ENCODE data around the gene AFAP1L2.
"Not testable (repeated sequence)": the region's sequence is repeated elsewhere in the genome, so short reads cannot be mapped to it uniquely, and the experiment has no call there.

AFAP1L2 gene

GRCh38 chr10:114336823-114337509, 67.3 kb downstream of the AFAP1L2 start:
- no peak for DNase-seq (ENCODE audit: low read depth)

DNA sequence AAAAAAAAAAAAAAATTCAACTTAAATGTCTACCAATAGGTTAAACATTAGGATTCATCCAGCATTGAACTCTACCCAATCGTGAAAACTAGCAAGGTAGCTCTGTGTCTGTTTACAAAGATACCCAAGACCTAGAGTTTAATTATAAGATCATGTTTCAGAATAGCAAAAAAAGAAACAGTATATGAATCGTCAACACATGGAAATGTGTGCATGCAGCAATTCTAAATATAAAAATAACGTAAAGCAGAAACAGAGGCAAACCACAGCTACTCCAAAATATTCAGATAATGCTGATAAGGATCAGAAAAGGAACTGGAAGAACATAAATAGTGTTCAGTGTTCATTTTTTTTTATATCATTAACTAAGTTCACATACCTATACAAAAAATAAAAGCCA, 68.7 kb downstream of the AFAP1L2 start:
- DNase-seq (ENCODE audit: low read depth) = no peak

GRCh38 chr10:114334301-114334700, 70.0 kb downstream of the AFAP1L2 start:
- no peak for DNase-seq (ENCODE audit: low read depth)

DNA sequence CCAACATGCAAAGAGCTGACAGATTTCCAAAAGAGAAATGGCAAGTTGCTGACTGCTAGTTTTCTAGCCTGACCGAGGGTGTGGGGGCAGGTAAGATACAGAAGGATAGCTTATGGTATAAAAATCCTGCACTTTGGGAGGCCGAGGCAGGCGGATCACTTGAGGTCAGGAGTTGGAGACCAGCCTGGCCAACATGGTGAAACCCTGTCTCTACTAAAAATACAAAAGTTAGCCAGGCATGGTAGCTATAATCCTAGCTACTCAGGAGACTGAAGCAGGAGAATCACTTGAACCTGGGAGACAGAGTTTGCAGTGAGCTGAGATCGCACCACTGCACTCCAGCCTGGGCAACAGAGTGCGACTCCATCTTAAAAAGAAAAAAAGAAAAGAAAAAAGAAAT, 70.9 kb downstream of the AFAP1L2 start:
- not testable (repeated sequence) for DNase-seq (ENCODE audit: low read depth)

DNA sequence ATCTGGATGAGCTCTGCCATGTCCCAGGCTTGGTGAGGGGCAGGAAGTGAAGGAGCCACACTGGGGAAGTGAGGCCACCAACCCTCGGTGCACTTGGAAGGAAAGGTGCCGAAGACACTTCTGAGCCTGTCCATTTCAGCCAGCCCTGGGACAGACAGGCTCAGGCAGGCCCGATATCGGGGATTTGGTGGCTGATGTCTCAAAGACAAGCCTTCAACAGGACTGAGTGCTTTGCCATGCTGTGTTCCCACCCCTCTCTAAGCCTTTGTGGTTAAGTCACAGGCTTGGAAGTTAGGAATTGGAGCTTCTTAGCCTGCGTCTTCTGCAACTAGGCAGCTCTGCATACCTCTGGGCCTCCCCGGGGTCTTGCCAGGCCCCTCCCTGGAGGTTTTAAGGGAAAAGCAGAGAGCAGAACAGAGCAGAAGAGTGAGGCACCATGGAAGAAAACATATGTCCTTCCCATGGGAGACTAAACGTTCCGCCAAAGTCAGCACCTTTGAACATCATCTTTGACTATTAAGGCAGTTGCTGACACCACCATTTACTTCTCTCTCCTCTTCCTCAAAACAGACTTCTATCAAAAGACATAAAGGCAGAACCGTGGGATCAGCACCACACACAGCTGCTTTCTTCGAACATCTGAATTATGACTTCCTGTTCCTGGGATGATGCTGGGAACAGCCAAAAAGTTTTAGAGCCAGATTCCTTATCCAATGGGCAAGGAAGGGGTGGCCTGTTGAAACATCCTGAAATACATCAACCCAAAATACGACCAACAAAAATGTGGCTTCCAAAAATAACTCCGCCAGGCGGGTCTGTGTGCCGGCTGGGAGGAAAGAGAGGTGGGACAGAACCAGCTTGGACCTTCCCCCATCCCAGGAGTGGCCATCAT, 71.8 kb downstream of the AFAP1L2 start:
- DNase-seq (ENCODE audit: low read depth) = no peak

DNA sequence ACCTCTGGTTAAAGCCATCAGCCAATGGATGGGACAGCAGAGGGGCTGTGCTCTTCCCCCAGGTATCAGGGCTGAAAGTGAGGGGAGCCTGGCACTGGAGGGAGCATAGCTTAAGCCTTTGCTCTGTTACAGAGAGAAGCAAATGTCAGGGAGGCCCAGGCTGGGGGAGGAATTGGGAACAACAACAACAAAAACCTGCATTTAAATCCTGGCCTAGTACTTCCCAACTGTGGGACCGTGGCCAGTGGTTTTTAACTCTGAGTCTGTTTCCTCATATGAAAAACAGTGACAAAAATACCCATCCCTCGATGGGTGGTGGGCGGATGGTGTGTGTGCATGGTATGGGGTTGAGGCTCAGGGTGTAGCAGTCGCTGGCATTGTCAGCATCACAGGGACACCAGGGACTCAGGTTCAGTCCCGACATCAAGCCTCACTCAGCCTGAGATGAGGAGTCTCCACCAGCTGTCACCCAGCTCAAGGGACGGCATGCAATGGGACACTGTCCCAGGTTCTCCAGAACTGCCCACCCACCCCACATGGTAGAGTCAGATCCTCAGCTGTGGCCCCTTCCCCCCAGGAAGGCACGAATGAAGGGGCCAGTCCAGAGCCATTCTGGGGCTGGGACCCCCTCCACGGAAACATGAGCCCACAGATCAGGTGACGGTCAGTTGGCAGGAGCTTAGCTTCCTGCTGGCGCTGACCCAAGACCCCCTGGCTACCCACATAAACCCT, 74.5 kb downstream of the AFAP1L2 start:
- DNase-seq (ENCODE audit: low read depth) = no peak

- DNase-seq (ENCODE audit: low read depth) = no peak
These were observed 75.4 kb downstream of the AFAP1L2 start for GRCh38 chr10:114328874-114329273.

GRCh38 chr10:114328441-114328812, 75.9 kb downstream of the AFAP1L2 start:
- no peak for DNase-seq (ENCODE audit: low read depth)

DNA sequence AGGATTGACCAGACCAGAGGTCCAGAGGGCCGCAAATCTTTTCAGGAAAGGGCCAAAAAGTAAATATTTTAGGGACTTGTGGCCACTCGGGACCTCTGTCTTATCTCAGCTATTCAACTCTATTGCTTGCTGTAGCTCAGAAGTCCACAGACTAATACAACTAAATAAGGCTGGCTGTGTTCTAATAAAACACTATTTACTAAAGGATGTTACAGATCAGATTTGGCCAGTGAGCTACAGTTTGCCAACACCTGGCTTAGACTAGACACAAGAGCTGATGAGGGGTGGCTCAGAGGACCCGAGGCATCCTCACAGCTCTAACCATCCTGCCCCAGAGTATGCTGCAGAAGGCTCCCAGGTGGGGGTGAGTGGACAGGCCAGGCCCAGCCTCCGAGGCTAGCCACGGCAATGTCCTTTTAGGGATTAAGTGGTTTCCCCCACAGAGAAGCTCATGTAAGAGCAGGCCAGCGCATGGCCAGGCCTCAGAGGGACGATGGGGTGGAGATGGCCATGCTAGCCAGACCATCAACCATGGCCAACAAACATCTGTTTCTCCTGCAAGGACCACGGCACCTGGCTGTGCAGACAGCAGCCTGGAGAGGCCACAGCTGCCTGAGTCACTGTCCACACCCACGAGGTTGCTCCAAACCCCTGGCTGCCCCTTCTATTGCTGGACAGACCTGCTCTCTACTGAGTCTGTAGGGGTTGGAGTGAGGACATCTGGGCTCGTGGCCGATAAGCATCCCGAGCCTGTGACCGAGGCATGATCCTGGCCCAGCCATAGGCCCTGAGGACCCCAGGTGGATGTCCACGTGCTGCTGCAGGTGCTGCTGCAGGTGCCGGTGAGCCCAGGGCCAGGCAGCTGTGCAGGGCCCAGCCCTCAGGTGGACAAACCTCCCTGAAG, 76.5 kb downstream of the AFAP1L2 start:
- no peak for DNase-seq (ENCODE audit: low read depth)

- DNase-seq (ENCODE audit: low read depth) = no peak
These were observed 77.5 kb downstream of the AFAP1L2 start for GRCh38 chr10:114326795-114327194.

DNA sequence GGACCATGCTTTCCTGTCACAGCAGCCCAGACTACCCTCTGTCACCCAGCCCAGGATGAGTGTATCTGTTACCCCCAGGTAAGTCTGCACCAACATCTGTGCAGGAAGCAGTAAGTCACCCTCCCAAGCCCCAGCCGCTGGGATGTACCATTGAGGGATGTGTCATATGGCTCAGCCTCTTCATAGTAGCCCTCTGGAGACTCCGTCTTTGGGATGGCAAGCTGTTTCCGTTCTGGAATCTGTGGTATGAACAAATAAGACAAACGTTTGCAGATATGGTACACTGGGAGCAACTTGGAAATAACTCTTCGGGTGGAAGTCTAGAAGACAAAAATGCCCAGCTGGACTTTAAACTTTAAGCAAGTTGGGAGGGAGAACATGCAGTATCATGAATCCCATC, 81.3 kb downstream of the AFAP1L2 start:
- no peak for DNase-seq (ENCODE audit: low read depth)

DNA sequence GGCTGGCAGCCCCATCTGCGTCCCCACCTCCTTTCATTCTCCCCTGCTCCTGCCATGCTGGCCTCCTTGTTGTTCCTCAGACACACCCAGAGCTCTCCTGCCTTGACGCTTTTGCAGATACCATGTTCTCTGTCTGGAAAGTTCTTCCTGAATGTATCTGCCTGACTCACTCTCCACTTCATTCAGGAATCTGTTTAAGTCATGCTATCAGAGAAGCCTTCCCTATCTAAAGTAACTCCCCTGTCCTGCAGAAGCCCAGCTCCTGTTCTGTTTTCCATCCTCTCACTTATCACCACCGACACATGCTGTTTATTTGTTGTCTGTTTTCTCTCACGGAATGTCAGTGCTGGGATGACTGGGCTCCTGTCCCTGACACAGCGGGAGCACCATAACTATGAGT, 82.0 kb downstream of the AFAP1L2 start:
- no peak for DNase-seq (ENCODE audit: low read depth)

- DNase-seq (ENCODE audit: low read depth) = no peak
These were observed 83.8 kb downstream of the AFAP1L2 start for GRCh38 chr10:114320249-114321116.

DNA sequence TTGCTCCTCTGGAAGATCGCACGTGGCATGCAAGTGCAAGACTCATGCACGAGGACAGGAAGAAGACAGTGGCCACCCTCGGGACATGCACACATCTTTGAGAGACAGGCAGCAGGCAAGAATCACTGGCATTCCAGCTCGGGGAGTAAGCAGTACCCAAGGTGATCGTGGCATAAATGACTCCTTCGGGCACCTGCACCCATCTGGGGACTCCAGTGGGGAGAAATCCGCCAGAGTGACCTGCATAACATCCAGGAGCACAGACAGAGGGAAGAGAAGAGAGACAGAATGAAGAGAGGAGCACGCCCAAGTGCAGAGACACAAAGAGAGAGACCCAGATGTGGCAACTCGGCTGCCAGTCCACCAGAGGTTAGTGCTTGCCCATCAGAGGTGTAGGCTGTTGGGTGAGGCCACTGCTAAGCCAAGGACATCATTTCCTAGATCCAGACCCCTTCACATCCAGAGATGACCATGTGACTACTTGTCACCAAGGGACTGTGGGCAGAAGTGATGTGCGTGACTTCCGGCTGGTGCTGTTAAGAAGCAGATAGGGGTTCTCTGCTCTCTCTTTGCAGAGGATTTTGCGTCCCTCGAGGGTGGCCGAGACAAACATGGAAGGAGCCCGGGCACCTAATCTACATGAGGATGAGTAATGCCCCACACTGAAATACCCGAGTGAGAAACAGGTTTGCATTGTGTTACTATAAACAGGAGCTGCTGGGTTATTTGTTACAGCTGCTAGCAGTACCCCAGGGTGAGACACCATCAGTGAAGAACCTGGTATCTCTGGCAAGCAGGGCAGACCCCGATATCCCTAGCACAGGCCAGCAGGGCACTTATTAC, 84.7 kb downstream of the AFAP1L2 start:
- no peak for DNase-seq (ENCODE audit: low read depth)

- no peak for DNase-seq (ENCODE audit: low read depth)
These were observed 87.6 kb downstream of the AFAP1L2 start for GRCh38 chr10:114316744-114317143.

DNA sequence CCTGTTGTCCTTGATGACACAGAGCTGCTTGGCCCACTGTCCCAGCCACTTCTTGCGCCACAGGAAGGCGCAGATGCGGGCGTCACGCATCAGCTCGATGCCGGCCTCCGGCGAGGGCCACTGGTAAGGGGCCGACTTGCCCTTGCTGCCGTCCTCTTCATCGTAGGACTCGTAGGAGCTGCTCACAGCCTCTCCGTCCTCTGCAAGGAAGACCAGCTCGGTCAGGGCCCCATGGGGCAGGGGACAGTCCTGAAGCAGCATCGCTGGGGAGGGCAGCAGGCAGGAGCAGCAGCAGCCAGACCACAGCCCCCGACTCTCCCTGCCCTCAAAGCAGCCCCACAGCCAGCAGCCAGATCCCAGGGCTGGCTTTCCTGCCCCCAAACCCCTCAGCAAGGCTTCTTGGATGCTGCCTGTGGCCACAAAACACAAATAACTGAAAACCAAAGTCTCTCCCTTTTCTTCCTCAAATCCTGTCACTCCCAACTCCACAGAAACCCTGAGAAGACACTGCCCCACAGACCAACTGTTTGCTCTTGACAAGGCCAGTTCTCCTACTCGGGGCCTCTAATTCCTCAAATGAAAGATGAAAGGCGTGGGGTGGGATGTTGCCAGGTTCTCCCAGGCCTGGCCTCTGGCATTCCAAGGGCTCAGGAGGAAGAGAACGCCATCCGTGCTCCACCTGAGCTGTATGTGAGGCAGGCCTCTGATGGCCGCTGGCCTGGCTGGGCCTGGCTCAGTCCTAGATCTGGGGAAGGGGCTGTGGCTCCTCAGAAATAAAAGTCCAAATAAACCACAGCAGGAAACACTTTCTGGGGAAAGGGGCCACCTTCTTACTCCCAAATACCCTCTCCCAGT, 88.5 kb downstream of the AFAP1L2 start:
- no peak for DNase-seq (ENCODE audit: low read depth)

DNA sequence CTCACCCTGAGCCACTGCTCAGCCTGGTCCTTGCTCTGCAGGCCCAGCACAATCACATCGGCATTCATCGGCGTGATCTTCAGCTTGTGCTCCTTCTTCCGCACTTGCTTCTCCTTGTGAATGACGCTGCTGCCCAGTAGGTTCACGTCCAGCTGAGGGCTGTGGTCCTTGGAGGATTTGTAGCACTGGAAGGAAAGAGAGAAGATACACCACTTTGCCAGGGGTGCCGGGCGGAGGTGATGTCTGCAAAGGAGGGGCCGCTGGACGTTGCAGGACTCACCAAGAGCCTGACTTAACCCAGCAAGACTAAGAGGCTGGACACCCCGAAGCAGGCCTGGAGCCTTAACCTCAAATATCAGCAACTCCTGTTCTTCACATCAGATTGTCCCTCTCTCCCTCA, 90.4 kb downstream of the AFAP1L2 start:
- no peak for DNase-seq (ENCODE audit: low read depth)

DNA sequence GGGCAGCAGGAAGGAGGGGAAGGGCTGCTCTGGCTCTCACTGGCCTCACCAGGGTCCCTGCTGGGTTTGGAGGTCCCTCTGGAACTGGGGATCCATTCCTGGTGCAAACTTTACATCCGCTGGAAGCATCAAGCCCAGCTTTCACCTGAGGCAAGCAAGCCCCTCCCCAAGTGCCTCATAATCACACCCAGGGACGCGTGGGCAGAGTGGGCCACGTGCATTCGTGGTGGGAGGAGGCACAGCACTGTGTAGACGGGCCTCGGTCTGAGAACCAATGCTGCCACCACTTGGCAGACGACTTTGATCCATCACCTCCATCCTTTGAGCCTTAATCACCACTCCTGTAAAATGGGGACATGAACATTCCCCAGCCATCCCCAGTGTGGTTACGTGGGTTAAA, 91.2 kb downstream of the AFAP1L2 start:
- no peak for DNase-seq (ENCODE audit: low read depth)

Measured in fibroblast of the conjunctiva (primary cell).